Measurements from ENCODE around the gene SSR1. TPM values are rescaled to one million over a fixed set of nuclear protein-coding genes. Genes with fewer than 3 reads are reported as not detected.

SSR1 gene
- total and polyA plus RNA-seq, 2 of the 13 experiments (the other 11 are each of a cell fraction or from before 2014, with no cell fraction given): 203 to 243 TPM

DNA sequence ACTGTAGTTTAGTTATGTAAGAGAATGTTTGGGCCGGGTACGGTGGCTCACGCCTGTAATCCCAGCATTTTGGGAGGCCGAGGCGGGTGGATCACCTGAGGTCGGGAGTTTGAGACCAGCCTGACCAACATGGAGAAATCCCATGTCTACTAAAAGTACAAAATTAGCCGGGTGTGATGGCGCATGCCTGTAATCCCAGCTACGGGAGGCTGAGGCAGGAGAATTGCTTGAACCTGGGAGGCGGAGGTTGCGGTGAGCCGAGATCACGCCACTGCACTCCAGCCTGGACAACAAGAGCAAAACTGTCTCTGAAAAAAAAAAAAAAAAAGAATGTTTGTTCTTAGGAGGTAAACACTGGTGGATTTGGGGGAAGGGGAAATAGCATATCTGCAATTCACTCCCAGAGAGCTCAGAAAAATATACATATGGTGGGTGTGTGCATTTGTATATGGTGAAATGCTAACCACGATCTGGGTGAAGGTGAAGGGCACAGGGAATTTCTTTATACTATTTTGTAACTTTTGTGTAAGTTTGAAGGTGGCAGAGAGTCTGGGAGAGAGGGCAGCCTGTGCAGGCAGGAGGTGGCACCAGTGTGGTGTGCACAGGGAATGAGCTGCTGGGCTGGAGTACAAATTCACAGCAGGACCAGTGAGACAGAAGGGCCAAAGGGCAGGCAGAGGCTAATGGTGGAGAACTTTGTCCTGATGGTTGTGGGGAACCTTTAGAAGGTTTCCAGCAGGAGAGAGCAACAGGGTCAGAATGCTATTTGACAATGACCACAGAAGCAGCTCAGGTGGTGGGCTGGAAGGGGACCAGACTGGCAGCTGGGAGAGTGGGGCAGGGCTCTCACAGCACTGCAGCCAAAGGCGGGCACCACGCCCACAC, 42.4 kb downstream of the SSR1 start (continued):
- TF ChIP-seq ZNF839 (CRISPR knock-in tag; IDR thresholded peaks at IDR 0.05; ENCODE audit: borderline replicate concordance) (0 out of 2 replicates have a peak, but pooled peaks have one; percentile 70), RBAK (CRISPR knock-in tag; IDR thresholded peaks at IDR 0.05) (no peak), GATAD2A (CRISPR knock-in tag; IDR thresholded peaks at IDR 0.05) (peak; percentile 44), SRY (CRISPR knock-in tag; IDR thresholded peaks at IDR 0.05) (no peak), MXD4 (CRISPR knock-in tag; IDR thresholded peaks at IDR 0.05) (0 out of 2 replicates have a peak, but pooled peaks have one; percentile 47), ZNF83 (CRISPR knock-in tag; IDR thresholded peaks at IDR 0.05; ENCODE audit: borderline replicate concordance) (no peak), DMAP1 (CRISPR knock-in tag; IDR thresholded peaks at IDR 0.05) (no peak; the same call in 1 of the 2 replicates), ZNF12 (CRISPR knock-in tag; IDR thresholded peaks at IDR 0.05) (peak; percentile 19; the same call in 1 of the 2 replicates), RCOR2 (CRISPR knock-in tag; IDR thresholded peaks at IDR 0.05) (peak; percentile 72), REPIN1 (CRISPR knock-in tag; IDR thresholded peaks at IDR 0.05; ENCODE audit: borderline replicate concordance, low read depth) (peak; percentile 78; the same call in 1 of the 2 replicates), SATB2 (CRISPR knock-in tag; IDR thresholded peaks at IDR 0.05) (0 out of 2 replicates have a peak, but pooled peaks have one; percentile 16), MZF1 (CRISPR knock-in tag; IDR thresholded peaks at IDR 0.05; ENCODE audit: borderline replicate concordance) (no peak; the same call in 1 of the 2 replicates), ERF (CRISPR knock-in tag; IDR thresholded peaks at IDR 0.05) (0 out of 2 replicates have a peak, but pooled peaks have one; percentile 18), XRCC5 (optimal IDR thresholded peaks at IDR 0.05; ENCODE audit: low read length) (peak; percentile 84), FOXA3 (CRISPR knock-in tag; IDR thresholded peaks at IDR 0.05) (peak; percentile 17)
- TF ChIP-seq, protein P1, sequence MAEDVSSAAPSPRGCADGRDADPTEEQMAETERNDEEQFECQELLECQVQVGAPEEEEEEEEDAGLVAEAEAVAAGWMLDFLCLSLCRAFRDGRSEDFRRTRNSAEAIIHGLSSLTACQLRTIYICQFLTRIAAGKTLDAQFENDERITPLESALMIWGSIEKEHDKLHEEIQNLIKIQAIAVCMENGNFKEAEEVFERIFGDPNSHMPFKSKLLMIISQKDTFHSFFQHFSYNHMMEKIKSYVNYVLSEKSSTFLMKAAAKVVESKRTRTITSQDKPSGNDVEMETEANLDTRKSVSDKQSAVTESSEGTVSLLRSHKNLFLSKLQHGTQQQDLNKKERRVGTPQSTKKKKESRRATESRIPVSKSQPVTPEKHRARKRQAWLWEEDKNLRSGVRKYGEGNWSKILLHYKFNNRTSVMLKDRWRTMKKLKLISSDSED (CRISPR knock-in tag; IDR thresholded peaks at IDR 0.05): no peak
- TF ChIP-seq, protein P2, sequence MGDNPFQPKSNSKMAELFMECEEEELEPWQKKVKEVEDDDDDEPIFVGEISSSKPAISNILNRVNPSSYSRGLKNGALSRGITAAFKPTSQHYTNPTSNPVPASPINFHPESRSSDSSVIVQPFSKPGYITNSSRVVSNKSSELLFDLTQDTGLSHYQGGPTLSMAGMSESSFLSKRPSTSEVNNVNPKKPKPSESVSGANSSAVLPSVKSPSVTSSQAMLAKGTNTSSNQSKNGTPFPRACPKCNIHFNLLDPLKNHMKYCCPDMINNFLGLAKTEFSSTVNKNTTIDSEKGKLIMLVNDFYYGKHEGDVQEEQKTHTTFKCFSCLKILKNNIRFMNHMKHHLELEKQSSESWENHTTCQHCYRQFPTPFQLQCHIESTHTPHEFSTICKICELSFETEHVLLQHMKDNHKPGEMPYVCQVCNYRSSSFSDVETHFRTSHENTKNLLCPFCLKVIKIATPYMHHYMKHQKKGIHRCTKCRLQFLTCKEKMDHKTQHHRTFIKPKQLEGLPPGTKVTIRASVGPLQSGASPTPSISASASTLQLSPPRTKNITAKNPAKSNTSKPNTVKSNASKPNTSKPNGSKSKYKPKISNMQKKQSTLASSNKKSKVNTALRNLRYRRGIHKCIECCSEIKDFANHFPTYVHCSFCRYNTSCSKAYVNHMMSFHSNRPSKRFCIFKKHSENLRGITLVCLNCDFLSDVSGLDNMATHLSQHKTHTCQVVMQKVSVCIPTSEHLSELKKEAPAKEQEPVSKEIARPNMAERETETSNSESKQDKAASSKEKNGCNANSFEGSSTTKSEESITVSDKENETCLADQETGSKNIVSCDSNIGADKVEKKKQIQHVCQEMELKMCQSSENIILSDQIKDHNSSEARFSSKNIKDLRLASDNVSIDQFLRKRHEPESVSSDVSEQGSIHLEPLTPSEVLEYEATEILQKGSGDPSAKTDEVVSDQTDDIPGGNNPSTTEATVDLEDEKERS (CRISPR knock-in tag; IDR thresholded peaks at IDR 0.05): peak; percentile 6; the same call in 1 of the 2 replicates
- TF ChIP-seq, protein P3, sequence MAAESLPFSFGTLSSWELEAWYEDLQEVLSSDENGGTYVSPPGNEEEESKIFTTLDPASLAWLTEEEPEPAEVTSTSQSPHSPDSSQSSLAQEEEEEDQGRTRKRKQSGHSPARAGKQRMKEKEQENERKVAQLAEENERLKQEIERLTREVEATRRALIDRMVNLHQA (CRISPR knock-in tag; IDR thresholded peaks at IDR 0.05): no peak
- TF ChIP-seq, protein P4, sequence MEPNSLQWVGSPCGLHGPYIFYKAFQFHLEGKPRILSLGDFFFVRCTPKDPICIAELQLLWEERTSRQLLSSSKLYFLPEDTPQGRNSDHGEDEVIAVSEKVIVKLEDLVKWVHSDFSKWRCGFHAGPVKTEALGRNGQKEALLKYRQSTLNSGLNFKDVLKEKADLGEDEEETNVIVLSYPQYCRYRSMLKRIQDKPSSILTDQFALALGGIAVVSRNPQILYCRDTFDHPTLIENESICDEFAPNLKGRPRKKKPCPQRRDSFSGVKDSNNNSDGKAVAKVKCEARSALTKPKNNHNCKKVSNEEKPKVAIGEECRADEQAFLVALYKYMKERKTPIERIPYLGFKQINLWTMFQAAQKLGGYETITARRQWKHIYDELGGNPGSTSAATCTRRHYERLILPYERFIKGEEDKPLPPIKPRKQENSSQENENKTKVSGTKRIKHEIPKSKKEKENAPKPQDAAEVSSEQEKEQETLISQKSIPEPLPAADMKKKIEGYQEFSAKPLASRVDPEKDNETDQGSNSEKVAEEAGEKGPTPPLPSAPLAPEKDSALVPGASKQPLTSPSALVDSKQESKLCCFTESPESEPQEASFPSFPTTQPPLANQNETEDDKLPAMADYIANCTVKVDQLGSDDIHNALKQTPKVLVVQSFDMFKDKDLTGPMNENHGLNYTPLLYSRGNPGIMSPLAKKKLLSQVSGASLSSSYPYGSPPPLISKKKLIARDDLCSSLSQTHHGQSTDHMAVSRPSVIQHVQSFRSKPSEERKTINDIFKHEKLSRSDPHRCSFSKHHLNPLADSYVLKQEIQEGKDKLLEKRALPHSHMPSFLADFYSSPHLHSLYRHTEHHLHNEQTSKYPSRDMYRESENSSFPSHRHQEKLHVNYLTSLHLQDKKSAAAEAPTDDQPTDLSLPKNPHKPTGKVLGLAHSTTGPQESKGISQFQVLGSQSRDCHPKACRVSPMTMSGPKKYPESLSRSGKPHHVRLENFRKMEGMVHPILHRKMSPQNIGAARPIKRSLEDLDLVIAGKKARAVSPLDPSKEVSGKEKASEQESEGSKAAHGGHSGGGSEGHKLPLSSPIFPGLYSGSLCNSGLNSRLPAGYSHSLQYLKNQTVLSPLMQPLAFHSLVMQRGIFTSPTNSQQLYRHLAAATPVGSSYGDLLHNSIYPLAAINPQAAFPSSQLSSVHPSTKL (CRISPR knock-in tag; IDR thresholded peaks at IDR 0.05): peak; percentile 75
